Lung (tissue), 12 donors: ENCODE data around the gene VAPB. TPM values are rescaled to one million over a fixed set of nuclear protein-coding genes. Genes with fewer than 3 reads are reported as not detected.

Source experiments
- ATAC-seq: fragments of 200-7000 bp; cut with Tn5 transposase; one replicate; pipeline ENCODE4 v1.9.1; 2020; ENCODE audit warnings: moderate number of reproducible peaks; ENCODE audit not compliant: insufficient read depth, low FRiP score
- DNase-seq, 3 donors: peaks; one replicate each; pipeline ENCODE4 v3.0.0-alpha.2; 2013 to 2017
- H3K27ac ChIP-seq, 2 donors: one replicate each; pipeline ENCODE4 v1.5.1; 2013; ENCODE audit warnings: mild to moderate bottlenecking in 2 of 2, moderate library complexity in 2 of 2, control low read depth in 1 of 2, inconsistent platforms in 1 of 2, low read depth in 1 of 2, low read length in 1 of 2
- H3K27me3 ChIP-seq, 3 donors: one replicate each; pipeline ENCODE4 v1.5.1; 2013; ENCODE audit warnings: low read length in 2 of 3; ENCODE audit not compliant: control insufficient read depth in 3 of 3, insufficient read depth in 3 of 3
- H3K36me3 ChIP-seq, 4 donors: one replicate each; pipeline ENCODE4 v1.5.1; 2013; ENCODE audit warnings: low read length in 4 of 4, mild to moderate bottlenecking in 1 of 4, moderate library complexity in 1 of 4; ENCODE audit not compliant: control insufficient read depth in 4 of 4, insufficient read depth in 4 of 4
- H3K4me1 ChIP-seq, 5 donors: one replicate each; pipeline ENCODE4 v1.5.1; 2013; ENCODE audit warnings: low read length in 5 of 5, mild to moderate bottlenecking in 2 of 5, moderate library complexity in 1 of 5; ENCODE audit not compliant: control insufficient read depth in 5 of 5, insufficient read depth in 5 of 5
- H3K4me3 ChIP-seq: one replicate; pipeline ENCODE4 v1.5.1; 2013; ENCODE audit warnings: mild to moderate bottlenecking, control low read depth, moderate library complexity
- H3K9ac ChIP-seq, 2 donors: one replicate each; pipeline ENCODE4 v1.5.1; 2013; ENCODE audit warnings: low read length in 2 of 2, control low read depth in 1 of 2; ENCODE audit not compliant: insufficient read depth in 1 of 2
- H3K9me3 ChIP-seq, 4 donors: one replicate each; pipeline ENCODE4 v1.5.1; 2013; ENCODE audit warnings: low read length in 3 of 4, mild to moderate bottlenecking in 1 of 4, moderate library complexity in 1 of 4; ENCODE audit not compliant: control insufficient read depth in 4 of 4, insufficient read depth in 3 of 4
- WGBS, 2 donors: extraction: QIAGEN DNeasy Blood & Tissue Kit; methylation state at CpG; one replicate each; pipeline ENCODE4 v1.1.7; 2013; 5-methylcytosine and 5-hydroxymethylcytosine counted together
- polyA plus RNA-seq, 2 donors: library from polyadenylated mRNA; stranded (reverse); fragments of 200-250 nt; gene quantifications; one replicate each; pipeline ENCODE4 v1.2.1, GENCODE V29; 2013
- total RNA-seq, 2 donors: library from RNA; depleted of rRNA in 1 of 2; stranded (reverse); fragments of >200 nt in 1 of 2; gene quantifications; one replicate each; pipeline ENCODE4 v1.2.1, GENCODE V29; 2014 to 2021
- TF ChIP-seq, protein P1 (sequence below): IDR thresholded peaks from 2 replicates; pipeline ENCODE4 v1.5.1; 2012; ENCODE audit warnings: mild to moderate bottlenecking; ENCODE audit errors: control extremely low read depth, extremely low read depth
- donor health status: control.
- donor health status: control.
- donor health status: Bipolar disorder and iron deficiency.
- donor health status: healthy.
- donor health status: DM: yes; HTN: yes; CAD: no.

The VAPB gene
- total and polyA plus RNA-seq, 4 donors, result 21.3 to 44.7 (median 24.1) TPM

DNA sequence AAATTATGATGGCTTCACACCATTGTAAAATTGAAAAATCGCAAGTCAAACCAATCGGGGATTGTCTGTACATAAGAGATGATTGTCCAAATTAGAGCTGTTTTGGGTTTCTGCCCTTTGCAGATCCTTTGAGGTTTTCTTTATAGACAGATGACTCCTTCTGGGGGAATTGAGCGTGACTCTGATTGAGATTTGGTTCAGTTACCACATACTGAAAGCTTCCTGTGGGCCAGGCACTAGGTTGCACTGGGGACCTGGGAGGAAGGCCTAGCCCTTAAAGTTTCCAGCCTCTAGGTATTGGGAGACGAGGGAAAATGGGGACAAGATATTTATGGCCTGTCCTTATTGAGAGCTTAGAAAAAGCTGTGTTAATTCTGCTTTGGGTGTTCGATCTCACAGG lies 9.2 kb downstream of the VAPB start:
- DNase-seq (no peak), ATAC-seq (no peak)
- no peaks in the 10 kb centered on the region for H3K27me3 ChIP-seq
- peaks cover 0 to 1% (median 0%) of the 10 kb centered on the region in 4 donors for H3K36me3 ChIP-seq
- H3K4me3 ChIP-seq, result no peak overlapping the region
- H3K27ac ChIP-seq, result no peak overlapping the region
- no peak overlapping the region for H3K9ac ChIP-seq
- 84 to 91% methylated on average over 5 of the region's 5 CpGs for WGBS, 2 donors
- H3K4me1 ChIP-seq, result peaks cover 0 to 18% (median 0%) of the 10 kb centered on the region in 5 donors
- TF ChIP-seq, protein P1, sequence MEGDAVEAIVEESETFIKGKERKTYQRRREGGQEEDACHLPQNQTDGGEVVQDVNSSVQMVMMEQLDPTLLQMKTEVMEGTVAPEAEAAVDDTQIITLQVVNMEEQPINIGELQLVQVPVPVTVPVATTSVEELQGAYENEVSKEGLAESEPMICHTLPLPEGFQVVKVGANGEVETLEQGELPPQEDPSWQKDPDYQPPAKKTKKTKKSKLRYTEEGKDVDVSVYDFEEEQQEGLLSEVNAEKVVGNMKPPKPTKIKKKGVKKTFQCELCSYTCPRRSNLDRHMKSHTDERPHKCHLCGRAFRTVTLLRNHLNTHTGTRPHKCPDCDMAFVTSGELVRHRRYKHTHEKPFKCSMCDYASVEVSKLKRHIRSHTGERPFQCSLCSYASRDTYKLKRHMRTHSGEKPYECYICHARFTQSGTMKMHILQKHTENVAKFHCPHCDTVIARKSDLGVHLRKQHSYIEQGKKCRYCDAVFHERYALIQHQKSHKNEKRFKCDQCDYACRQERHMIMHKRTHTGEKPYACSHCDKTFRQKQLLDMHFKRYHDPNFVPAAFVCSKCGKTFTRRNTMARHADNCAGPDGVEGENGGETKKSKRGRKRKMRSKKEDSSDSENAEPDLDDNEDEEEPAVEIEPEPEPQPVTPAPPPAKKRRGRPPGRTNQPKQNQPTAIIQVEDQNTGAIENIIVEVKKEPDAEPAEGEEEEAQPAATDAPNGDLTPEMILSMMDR, result no peak
- no peaks in the 10 kb centered on the region for H3K9me3 ChIP-seq

DNA sequence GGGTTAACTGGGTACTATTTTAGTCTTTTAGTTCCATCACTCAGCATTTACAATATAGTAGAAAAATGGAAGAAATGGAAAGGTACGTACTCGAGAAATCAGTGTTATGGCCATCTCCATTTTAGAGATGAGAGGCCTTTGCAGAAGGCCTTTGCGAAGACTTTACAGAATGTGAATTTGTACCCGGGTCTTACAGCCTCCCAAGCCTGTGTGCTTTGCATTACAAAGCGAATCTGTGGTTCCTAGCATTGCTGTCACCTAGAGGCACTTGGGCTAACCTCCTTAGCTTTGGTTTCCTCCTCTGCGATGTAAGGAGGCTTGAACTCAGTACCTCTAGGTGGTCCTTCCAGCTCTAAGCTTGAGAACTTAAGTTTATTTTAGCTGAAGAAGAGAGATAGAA lies 10.9 kb downstream of the VAPB start:
- 91 to 93% methylated on average over 6 of the region's 6 CpGs for WGBS, 2 donors
- TF ChIP-seq, protein P1, result no peak
- Histone ChIP-seq H3K4me3 (no peak overlapping the region), H3K9ac (no peak overlapping the region), H3K9me3 (no peaks in the 10 kb centered on the region), H3K27ac (no peak overlapping the region), H3K27me3 (no peaks in the 10 kb centered on the region), H3K36me3 (peaks cover 0 to 3% (median 0%) of the 10 kb centered on the region in 4 donors), H3K4me1 (peaks cover 0 to 22% (median 0%) of the 10 kb centered on the region in 5 donors)
- no peak for DNase-seq
- ATAC-seq, result no peak

DNA sequence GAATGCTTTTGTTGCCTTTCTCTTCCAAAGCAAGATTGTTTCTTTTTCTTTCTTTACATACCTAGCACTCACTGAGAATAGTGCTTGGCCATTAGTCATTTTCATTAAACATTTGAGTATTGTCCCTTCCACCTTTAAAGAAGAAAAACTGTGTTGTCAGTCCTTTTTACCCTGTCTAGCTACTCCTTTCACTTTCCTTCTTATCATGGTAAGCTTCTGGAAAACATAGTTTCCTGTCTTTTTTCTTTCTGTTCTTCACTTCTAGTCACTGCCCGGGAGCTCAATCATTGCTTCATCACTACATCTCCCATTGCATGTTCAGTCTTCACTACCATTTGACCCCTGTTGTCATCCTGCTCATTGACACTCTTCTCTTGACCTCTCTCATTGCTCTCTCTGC lies 12.1 kb downstream of the VAPB start:
- H3K9ac ChIP-seq, result no peak overlapping the region
- no peaks in the 10 kb centered on the region for H3K27me3 ChIP-seq
- TF ChIP-seq, protein P1, result no peak
- H3K27ac ChIP-seq, result no peak overlapping the region
- DNase-seq (no peak), ATAC-seq (no peak)
- H3K36me3 ChIP-seq, result peaks cover 0 to 3% (median 0%) of the 10 kb centered on the region in 4 donors
- peaks cover 0 to 24% (median 3%) of the 10 kb centered on the region in 5 donors for H3K4me1 ChIP-seq
- WGBS, 2 donors, result 29 to 58% methylated on average over 1 of the region's 1 CpG
- no peaks in the 10 kb centered on the region for H3K9me3 ChIP-seq
- no peak overlapping the region for H3K4me3 ChIP-seq

DNA sequence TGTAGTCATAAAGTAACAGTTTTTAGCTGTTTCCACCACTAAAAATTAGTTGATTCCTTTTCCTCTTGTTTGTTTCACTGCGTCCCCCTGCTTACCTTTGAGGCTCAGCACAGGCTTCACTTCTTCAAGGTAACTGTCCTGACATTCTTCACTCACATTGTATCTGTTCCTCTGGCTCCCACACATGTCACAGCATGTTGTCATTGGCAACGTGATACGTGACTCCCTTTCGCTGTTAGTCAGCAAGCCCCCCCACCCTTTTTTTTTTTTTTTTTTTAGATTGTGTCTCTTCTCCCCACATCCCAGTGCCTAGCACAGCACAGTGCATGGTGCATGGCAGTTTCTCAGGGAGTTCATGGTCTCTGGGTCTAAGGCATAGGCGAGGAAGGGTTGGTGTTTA lies 13.3 kb downstream of the VAPB start:
- no peak for ATAC-seq
- TF ChIP-seq, protein P1, result no peak
- H3K4me3 ChIP-seq, result no peak overlapping the region
- H3K27ac ChIP-seq, result no peak overlapping the region
- peaks cover 0 to 22% (median 3%) of the 10 kb centered on the region in 5 donors for H3K4me1 ChIP-seq
- H3K9me3 ChIP-seq, result no peaks in the 10 kb centered on the region
- WGBS, 2 donors, result 91 to 96% methylated on average over 5 of the region's 5 CpGs
- peaks cover 0 to 3% (median 0%) of the 10 kb centered on the region in 4 donors for H3K36me3 ChIP-seq
- H3K27me3 ChIP-seq, result no peaks in the 10 kb centered on the region
- H3K9ac ChIP-seq, result no peak overlapping the region
- no peak for DNase-seq
